Upper lobe of left lung (tissue), 6 donors: ENCODE measurements around the gene CLDN19. TPM values are rescaled to one million over a fixed set of nuclear protein-coding genes. Genes with fewer than 3 reads are reported as not detected.

Experiments
- total RNA-seq, 6 donors: library from RNA; depleted of rRNA in 4 of 6; stranded (reverse); fragments of >200 nt in 4 of 6; gene quantifications; one replicate each; pipeline versions ENCODE4 v1.1.0 to v1.2.1, GENCODE V29; 2016 to 2021
- donor health status: DM: no; HTN: no; CAD: no; lungs with moderate emphysema.
- donor health status: DM: no; HTN: yes; CAD: no; lungs with severe emphysema.

CLDN19 gene
- total RNA-seq, 6 donors from 2014 or later: not detected

Other genes starting within 250 kb of the CLDN19 start
- 10 to 100 TPM; 18.2 to 50.3 (median 29.1) TPM for gene PPIH, start 81.8 kb downstream of the CLDN19 start, total RNA-seq
- 100 to 1,000 TPM; 309 to 564 (median 516) TPM for gene YBX1, start 57.8 kb downstream of the CLDN19 start, total RNA-seq
- 10 to 100 TPM; 21.0 to 58.7 (median 35.3) TPM for gene P3H1, start 26.8 kb upstream of the CLDN19 start, total RNA-seq
- gene C1orf50, start 27.0 kb upstream of the CLDN19 start, total RNA-seq: 1 to 10 TPM in 5 of 6 donors, under 1 TPM in 1; 0.55 to 7.4 (median 2.5) TPM
- gene TMEM269, start 44.8 kb upstream of the CLDN19 start, total RNA-seq: 1 to 10 TPM in 1 of 6 donors, under 1 TPM in 3, not detected in 2; 0.07 to 2.1 (median 0.14) TPM
- 10 to 100 TPM; 11.6 to 41.9 (median 14.9) TPM for gene ERMAP, start 76.9 kb upstream of the CLDN19 start, total RNA-seq
- 10 to 100 TPM in 5 of 6 donors, 1 to 10 TPM in 1; 5.9 to 32.5 (median 15.4) TPM for gene SVBP, start 77.2 kb upstream of the CLDN19 start, total RNA-seq
- 10 to 100 TPM in 2 of 6 donors, 1 to 10 TPM in 4; 7.0 to 17.8 (median 9.4) TPM for gene ZNF691, start 106.4 kb upstream of the CLDN19 start, total RNA-seq
- gene SLC2A1, start 218.6 kb upstream of the CLDN19 start, total RNA-seq: 10 to 100 TPM in 3 of 6 donors, 1 to 10 TPM in 3; 6.3 to 24.3 (median 10.5) TPM